Spleen (tissue), 11 donors: ENCODE data around the gene TEPSIN. TPM values are rescaled to one million over a fixed set of nuclear protein-coding genes. Genes with fewer than 3 reads are reported as not detected.
A peak's percentile ranks its signal among the peaks of the same experiment; 100 is the strongest.

ENCODE experiments used
- DNase-seq: peaks from one replicate; pipeline ENCODE4 v3.0.0-alpha.2; 2020
- H3K27ac ChIP-seq, 8 donors: fragments of 200-600 bp; sonication (generic) in 7 of 8; 1 replicate in 4 of 8; 2 replicates in 4 of 8; pipeline versions ENCODE4 v1.5.0 to v1.8.0; 2016 to 2021; ENCODE audit warnings: inconsistent platforms in 4 of 8, mild to moderate bottlenecking in 4 of 8, moderate library complexity in 1 of 8
- H3K27me3 ChIP-seq, 7 donors: fragments of 200-600 bp; sonication (generic) in 6 of 7; replicated peaks in 1 of 7; 1 replicate in 4 of 7; 2 replicates in 3 of 7; pipeline versions ENCODE4 v1.5.0 to v1.8.0; 2016 to 2021; ENCODE audit warnings: inconsistent platforms in 3 of 7, mild to moderate bottlenecking in 1 of 7
- H3K36me3 ChIP-seq, 6 donors: fragments of 200-600 bp; sonication (generic) in 5 of 6; 1 replicate in 4 of 6; 2 replicates in 2 of 6; pipeline versions ENCODE4 v1.5.0 to v1.8.0; 2016 to 2021; ENCODE audit warnings: inconsistent platforms in 2 of 6
- H3K4me1 ChIP-seq, 6 donors: fragments of 200-600 bp; sonication (generic) in 5 of 6; 1 replicate in 3 of 6; 2 replicates in 3 of 6; pipeline versions ENCODE4 v1.5.0 to v1.8.0; 2016 to 2021; ENCODE audit warnings: inconsistent platforms in 3 of 6
- H3K4me3 ChIP-seq, 8 donors: fragments of 200-600 bp; sonication (generic) in 7 of 8; 1 replicate in 4 of 8; 2 replicates in 4 of 8; pipeline versions ENCODE4 v1.5.0 to v1.8.0; 2016 to 2021; ENCODE audit warnings: inconsistent platforms in 4 of 8, mild to moderate bottlenecking in 4 of 8, moderate library complexity in 2 of 8
- H3K9me3 ChIP-seq, 8 donors: fragments of 200-600 bp; sonication (generic) in 7 of 8; 1 replicate in 4 of 8; 2 replicates in 4 of 8; pipeline versions ENCODE4 v1.5.0 to v1.8.0; 2016 to 2021; ENCODE audit warnings: inconsistent platforms in 4 of 8
- POLR2A ChIP-seq, 3 donors: fragments of 450-650 bp; IDR thresholded peaks; one replicate each; pipeline ENCODE4 v1.5.1; 2017; ENCODE audit warnings: antibody characterized with exemption in 3 of 3, mild to moderate bottlenecking in 1 of 3
- POLR2AphosphoS5 ChIP-seq, 3 donors: sonication (generic); formaldehyde crosslinking; IDR thresholded peaks; one replicate each; pipeline ENCODE4 v1.5.1; 2017; ENCODE audit warnings: antibody characterized with exemption in 3 of 3
- WGBS, 5 donors: extraction: QIAGEN DNeasy Blood & Tissue Kit in 3 of 5; methylation state at CpG; one replicate each; pipeline versions ENCODE4 v1.1.5 to v1.1.7; 2013 to 2018; 5-methylcytosine and 5-hydroxymethylcytosine counted together
- intact Hi-C: fragments of 100-400 bp; cut with DNase I; formaldehyde crosslinking; loops from one replicate; pipeline ENCODE4 v1.15.0; 2023; ENCODE audit warnings: low total_unique reads
- polyA plus RNA-seq, 3 donors: library from polyadenylated mRNA; stranded (reverse); fragments of 200-250 nt; gene quantifications; one replicate each; pipeline ENCODE4 v1.2.1, GENCODE V29; 2013
- total RNA-seq, 7 donors: library from RNA; depleted of rRNA in 3 of 7; stranded (reverse); fragments of >200 nt in 3 of 7; fragmentation: NEBNext Ultra II Directional in 4 of 7; extraction: Animal tissue kit (Norgen Biotek cat#: 25700) in 4 of 7; gene quantifications; one replicate each; pipeline versions ENCODE4 v1.1.0 to v1.2.1, GENCODE V29; 2016 to 2021
- TF ChIP-seq, protein P1 (sequence below), 11 experiments: fragments of 200-600 bp in 7 of 11; fragments of 450-650 bp in 4 of 11; sonication (generic) in 4 of 11; IDR thresholded peaks in 8 of 11; conservative IDR thresholded peaks in 3 of 11; 1 replicate in 7 of 11; 2 replicates in 4 of 11; pipeline versions ENCODE4 v1.4.0 to v1.8.0; 2016 to 2021; ENCODE audit warnings: antibody characterized with exemption in 11 of 11, inconsistent platforms in 4 of 11, mild to moderate bottlenecking in 1 of 11
- donor health status: healthy with polysubstance abuse.
- donor health status: DM: no; HTN: no; CAD: no; lungs with moderate emphysema.
- donor health status: DM: no; HTN: no; CAD: no.
- donor health status: Bipolar disorder and iron deficiency.
- donor health status: healthy.
- donor health status: DM: no; HTN: no; CAD: no.
- donor health status: DM: yes; HTN: yes; CAD: no.

Gene TEPSIN
- total and polyA plus RNA-seq, 10 donors, result 36.9 to 88.8 (median 72.3) TPM

- peak overlapping the region in 1 of 8 donors; percentile 19 for H3K4me3 ChIP-seq
- DNase-seq, result no peak
- intact Hi-C loops, result loop anchor here (10.0 kb wide), 1 partner anchor 52 kb away; no protein-coding TSS in a partner anchor
- peaks cover 11 to 93% (median 72%) of the 10 kb centered on the region in 6 donors for H3K4me1 ChIP-seq
- no peaks in the 10 kb centered on the region for H3K27me3 ChIP-seq
- peaks cover 0 to 87% (median 6%) of the 10 kb centered on the region in 6 donors for H3K36me3 ChIP-seq
- peak overlapping the region in 5 of 8 donors; percentile 55 to 63 (median 56) for H3K27ac ChIP-seq
- H3K9me3 ChIP-seq, result no peaks in the 10 kb centered on the region
- 58 to 84% (median 67%) methylated on average over 17 to 45 of the region's 45 CpGs for WGBS, 5 donors
- peak; percentile 29 to 63 (median 52) for TF ChIP-seq POLR2AphosphoS5 (IDR thresholded peaks at IDR 0.05)
- TF ChIP-seq, protein P1, sequence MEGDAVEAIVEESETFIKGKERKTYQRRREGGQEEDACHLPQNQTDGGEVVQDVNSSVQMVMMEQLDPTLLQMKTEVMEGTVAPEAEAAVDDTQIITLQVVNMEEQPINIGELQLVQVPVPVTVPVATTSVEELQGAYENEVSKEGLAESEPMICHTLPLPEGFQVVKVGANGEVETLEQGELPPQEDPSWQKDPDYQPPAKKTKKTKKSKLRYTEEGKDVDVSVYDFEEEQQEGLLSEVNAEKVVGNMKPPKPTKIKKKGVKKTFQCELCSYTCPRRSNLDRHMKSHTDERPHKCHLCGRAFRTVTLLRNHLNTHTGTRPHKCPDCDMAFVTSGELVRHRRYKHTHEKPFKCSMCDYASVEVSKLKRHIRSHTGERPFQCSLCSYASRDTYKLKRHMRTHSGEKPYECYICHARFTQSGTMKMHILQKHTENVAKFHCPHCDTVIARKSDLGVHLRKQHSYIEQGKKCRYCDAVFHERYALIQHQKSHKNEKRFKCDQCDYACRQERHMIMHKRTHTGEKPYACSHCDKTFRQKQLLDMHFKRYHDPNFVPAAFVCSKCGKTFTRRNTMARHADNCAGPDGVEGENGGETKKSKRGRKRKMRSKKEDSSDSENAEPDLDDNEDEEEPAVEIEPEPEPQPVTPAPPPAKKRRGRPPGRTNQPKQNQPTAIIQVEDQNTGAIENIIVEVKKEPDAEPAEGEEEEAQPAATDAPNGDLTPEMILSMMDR (IDR thresholded peaks at IDR 0.05 in 8 of 11, conservative IDR thresholded peaks at IDR 0.05 in 3 of 11), result no peak
These were observed 42.1 kb downstream of the TEPSIN start for GRCh38 chr17:81196505-81197408.

DNA sequence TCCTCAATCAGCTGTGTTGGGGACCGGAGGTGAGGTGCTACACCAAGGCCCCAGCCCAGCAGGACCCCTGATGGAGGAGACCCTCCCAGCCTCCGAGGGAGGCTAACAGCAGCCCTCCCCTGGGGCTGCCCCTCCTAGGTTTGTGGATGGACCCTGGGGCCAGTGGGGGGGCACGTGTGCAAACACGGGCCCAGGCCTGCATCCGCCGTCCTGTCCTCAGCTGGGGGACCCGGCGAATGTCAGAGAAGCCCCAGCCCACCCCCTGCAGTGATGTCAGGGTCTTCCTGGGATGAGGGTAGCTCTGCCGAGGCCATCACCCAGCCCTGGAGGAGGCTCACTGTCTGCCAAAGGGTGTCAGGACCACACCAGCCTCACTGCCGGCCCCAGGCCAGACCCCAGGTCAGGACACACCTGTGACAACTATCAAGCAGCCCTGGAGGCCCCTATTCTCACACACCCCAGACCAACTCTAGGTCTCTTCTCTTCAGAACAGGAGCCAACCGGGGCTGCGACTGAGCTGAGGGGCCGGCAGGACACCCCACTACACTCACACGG, 42.8 kb downstream of the TEPSIN start:
- Histone ChIP-seq H3K9me3 (no peaks in the 10 kb centered on the region), H3K4me1 (peaks cover 6 to 88% (median 69%) of the 10 kb centered on the region in 6 donors), H3K4me3 (no peak overlapping the region), H3K36me3 (peaks cover 0 to 95% (median 10%) of the 10 kb centered on the region in 6 donors), H3K27me3 (no peaks in the 10 kb centered on the region), H3K27ac (peak overlapping the region in 6 of 8 donors; percentile 20 to 63 (median 56))
- no peak for DNase-seq
- intact Hi-C loops, result loop anchor here (10.0 kb wide), 1 partner anchor 51 kb away; no protein-coding TSS in a partner anchor
- WGBS, 5 donors, result 87 to 91% (median 88%) methylated on average over 10 to 14 of the region's 14 CpGs
- no peak for TF ChIP-seq POLR2AphosphoS5 (IDR thresholded peaks at IDR 0.05)
- TF ChIP-seq, protein P1 (IDR thresholded peaks at IDR 0.05 in 8 of 11, conservative IDR thresholded peaks at IDR 0.05 in 3 of 11), result no peak
- TF ChIP-seq POLR2A (IDR thresholded peaks at IDR 0.05), result no peak

DNA sequence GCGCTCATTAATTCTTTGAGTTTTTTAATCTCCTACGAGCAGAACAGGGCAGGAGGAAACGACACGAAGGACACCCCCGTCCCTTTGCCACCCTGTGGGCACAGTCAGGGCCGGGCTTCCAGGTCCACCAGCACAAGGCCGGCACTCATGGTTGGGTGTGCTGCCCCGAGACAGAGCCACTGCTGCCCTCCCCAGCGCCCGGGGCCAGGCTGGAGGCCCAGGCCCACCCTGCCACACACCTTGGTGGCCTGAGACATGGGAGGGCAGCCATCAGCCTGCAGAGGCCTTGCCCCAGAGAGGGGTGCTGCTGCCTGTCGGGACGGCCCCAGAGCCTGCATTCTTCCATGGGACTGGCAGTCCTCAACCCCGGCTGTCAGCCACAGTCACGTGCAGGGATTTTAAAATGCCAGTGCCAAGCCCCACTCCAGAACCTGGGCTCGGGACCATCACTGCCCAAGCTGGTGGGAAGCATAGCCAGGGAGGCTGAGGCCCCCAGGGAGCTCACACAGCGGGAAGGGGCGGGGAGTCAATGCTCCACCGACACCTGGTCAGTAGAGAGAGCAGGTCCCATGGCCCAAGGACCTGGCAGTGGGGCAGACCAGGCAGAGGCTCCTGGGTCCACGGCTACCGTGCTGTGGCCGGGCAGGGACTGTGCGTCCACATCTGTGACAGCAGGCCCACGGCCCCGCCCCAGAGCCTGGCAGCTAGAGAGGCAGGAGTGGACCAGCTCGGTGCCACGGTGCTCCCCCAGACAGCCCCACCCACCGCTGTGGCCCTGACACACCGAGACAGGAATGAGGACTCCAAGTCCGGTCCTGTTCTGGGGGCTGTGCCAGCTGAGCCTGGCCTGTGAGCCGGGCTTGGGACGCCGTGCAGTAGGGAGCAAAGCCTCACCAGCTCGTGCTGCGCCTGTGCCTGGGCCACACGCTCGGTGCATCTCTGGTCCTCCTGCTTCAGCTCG, 43.6 kb downstream of the TEPSIN start:
- Histone ChIP-seq H3K9me3 (no peaks in the 10 kb centered on the region), H3K36me3 (peaks cover 0 to 98% (median 17%) of the 10 kb centered on the region in 6 donors), H3K27ac (peak overlapping the region in 6 of 8 donors; percentile 20 to 63 (median 56)), H3K27me3 (no peaks in the 10 kb centered on the region), H3K4me3 (no peak overlapping the region), H3K4me1 (peaks cover 5 to 80% (median 62%) of the 10 kb centered on the region in 6 donors)
- TF ChIP-seq POLR2AphosphoS5 (IDR thresholded peaks at IDR 0.05) (peak; percentile 40 to 69 (median 60)), POLR2A (IDR thresholded peaks at IDR 0.05) (no peak)
- TF ChIP-seq, protein P1 (IDR thresholded peaks at IDR 0.05 in 8 of 11, conservative IDR thresholded peaks at IDR 0.05 in 3 of 11), result no peak
- intact Hi-C loops, result loop anchor here (10.0 kb wide), 1 partner anchor 50 kb away; no protein-coding TSS in a partner anchor
- DNase-seq, result peak; percentile 88
- 69 to 83% (median 80%) methylated on average over 22 to 37 of the region's 37 CpGs for WGBS, 5 donors
